ENCODE results near the gene PRAF2. TPM values are rescaled to one million over a fixed set of nuclear protein-coding genes. Genes with fewer than 3 reads are reported as not detected.

PRAF2 gene
- total RNA-seq, 3 donors from 2014 or later (not counting 1 experiment from before 2014, with no cell fraction given), result 18.1 to 24.8 (median 19.9) TPM

- H3K27ac ChIP-seq (ENCODE audit: low read length), result no peak overlapping the region
- no peaks in the 10 kb centered on the region for H3K36me3 Mint-ChIP-seq
- 96% methylated on average over 11 of the region's 13 CpGs for WGBS (ENCODE audit: insufficient coverage)
- H3K36me3 ChIP-seq (ENCODE audit: control insufficient read depth, insufficient read depth, low read length), result peaks cover 8% of the 10 kb centered on the region
- no peak overlapping the region for H3K27ac Mint-ChIP-seq
- no peaks in the 10 kb centered on the region for H3K9me3 Mint-ChIP-seq
- no peak for ATAC-seq
- no peak overlapping the region for H3K4me3 ChIP-seq (ENCODE audit: low read length)
- no peak for TF ChIP-seq CTCF (IDR thresholded peaks at IDR 0.05)
- no peaks in the 10 kb centered on the region for H3K9me3 ChIP-seq (ENCODE audit: control insufficient read depth, insufficient read depth, low read length)
- DNase-seq, result no peak
- no peak overlapping the region for H3K4me3 Mint-ChIP-seq
- H3K4me1 ChIP-seq (ENCODE audit: control insufficient read depth, insufficient read depth, low read length), result peaks cover 31% of the 10 kb centered on the region
- intact Hi-C loops (cut with micrococcal nuclease), result loop anchor here (2.0 kb wide), 1 partner anchor 25 kb away; no protein-coding TSS in a partner anchor
- no peaks in the 10 kb centered on the region for H3K27me3 Mint-ChIP-seq (ENCODE audit: low read depth in 2 of 2)
- no peaks in the 10 kb centered on the region for H3K27me3 ChIP-seq (ENCODE audit: control insufficient read depth, insufficient read depth, low read length)
- H3K4me1 Mint-ChIP-seq, result peaks cover 18 to 27% of the 10 kb centered on the region in 2 donors
These were observed 1.5 kb upstream of the PRAF2 start for GRCh38 chrX:49075347-49075746.

GRCh38 chrX:49072712-49073095, 1.1 kb downstream of the PRAF2 start:
- intact Hi-C loops (cut with micrococcal nuclease), result no loop called here
- WGBS (ENCODE audit: insufficient coverage), result 83% methylated on average over 10 of the region's 10 CpGs
- no peak overlapping the region for H3K4me3 ChIP-seq (ENCODE audit: low read length)

DNA sequence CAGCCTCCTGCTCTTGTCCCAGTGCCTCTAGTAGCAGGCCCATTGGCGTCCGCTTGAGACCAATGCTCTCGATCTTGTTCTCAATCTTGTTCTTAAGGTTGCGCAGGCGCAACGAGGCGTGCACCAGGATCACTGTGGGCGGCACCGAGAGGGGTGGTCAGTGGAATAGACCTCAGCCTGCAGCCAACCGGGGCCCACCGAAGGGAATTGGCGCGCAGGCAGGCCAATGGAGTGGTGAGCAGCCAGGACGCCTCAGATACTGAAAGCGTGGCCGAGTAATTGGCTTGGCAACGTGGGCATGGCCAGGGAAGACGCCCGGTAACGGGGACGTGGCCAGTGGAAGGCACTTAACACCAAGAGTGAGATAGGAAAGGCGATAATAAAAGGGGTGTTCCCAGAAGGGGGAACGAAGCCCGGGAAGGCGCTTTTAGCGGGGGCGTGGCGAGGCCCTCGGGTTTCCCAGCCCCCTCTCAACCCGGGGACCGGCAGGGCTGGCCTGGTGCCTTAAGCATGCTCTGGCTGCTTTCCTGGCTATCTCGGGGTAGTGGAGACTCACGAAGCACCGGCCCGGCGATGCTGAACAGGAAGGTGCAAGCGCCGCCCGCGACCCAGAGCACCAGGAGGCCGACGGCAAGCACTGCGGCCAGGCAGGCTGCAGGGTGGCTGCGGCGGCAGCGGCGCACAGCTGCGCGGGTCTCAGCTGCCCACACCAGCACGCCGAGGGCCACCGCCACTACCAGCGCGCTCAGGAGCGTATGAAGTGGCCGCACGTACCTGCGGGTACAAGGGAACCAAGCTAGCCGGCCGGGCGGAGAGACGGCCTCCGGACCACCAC, 1.7 kb downstream of the PRAF2 start:
- Histone ChIP-seq H3K4me3 (ENCODE audit: low read length) (no peak overlapping the region), H3K27ac (ENCODE audit: low read length) (no peak overlapping the region), H3K27me3 (ENCODE audit: control insufficient read depth, insufficient read depth, low read length) (no peaks in the 10 kb centered on the region), H3K4me1 (ENCODE audit: control insufficient read depth, insufficient read depth, low read length) (peaks cover 20% of the 10 kb centered on the region), H3K36me3 (ENCODE audit: control insufficient read depth, insufficient read depth, low read length) (peaks cover 6% of the 10 kb centered on the region), H3K9me3 (ENCODE audit: control insufficient read depth, insufficient read depth, low read length) (no peaks in the 10 kb centered on the region)
- ATAC-seq (no peak), DNase-seq (no peak)
- H3K4me3 Mint-ChIP-seq, result peak overlapping the region; percentile 25
- H3K36me3 Mint-ChIP-seq, result no peaks in the 10 kb centered on the region
- H3K27ac Mint-ChIP-seq, result peak overlapping the region in 1 of 2 donors; percentile 93
- peaks cover 11 to 13% of the 10 kb centered on the region in 2 donors for H3K4me1 Mint-ChIP-seq
- WGBS (ENCODE audit: insufficient coverage), result 90% methylated on average over 63 of the region's 63 CpGs
- intact Hi-C loops (cut with micrococcal nuclease), result no loop called here
- H3K9me3 Mint-ChIP-seq, result no peaks in the 10 kb centered on the region
- no peak for TF ChIP-seq CTCF (IDR thresholded peaks at IDR 0.05)
- no peaks in the 10 kb centered on the region for H3K27me3 Mint-ChIP-seq (ENCODE audit: low read depth in 2 of 2)

More at GRCh38 chrX:49072712-49073095, 1.1 kb downstream of the PRAF2 start:
- no peaks in the 10 kb centered on the region for H3K36me3 Mint-ChIP-seq
- no peak for DNase-seq
- H3K27ac ChIP-seq (ENCODE audit: low read length), result no peak overlapping the region
- no peaks in the 10 kb centered on the region for H3K9me3 Mint-ChIP-seq
- H3K27me3 ChIP-seq (ENCODE audit: control insufficient read depth, insufficient read depth, low read length), result no peaks in the 10 kb centered on the region
- H3K4me3 Mint-ChIP-seq, result peak overlapping the region; percentile 89
- H3K27ac Mint-ChIP-seq, result peak overlapping the region; percentile 88 to 93
- peaks cover 8% of the 10 kb centered on the region for H3K36me3 ChIP-seq (ENCODE audit: control insufficient read depth, insufficient read depth, low read length)
- no peak for TF ChIP-seq CTCF (IDR thresholded peaks at IDR 0.05)
- peaks cover 20% of the 10 kb centered on the region for H3K4me1 ChIP-seq (ENCODE audit: control insufficient read depth, insufficient read depth, low read length)
- ATAC-seq, result no peak
- peaks cover 11 to 13% of the 10 kb centered on the region in 2 donors for H3K4me1 Mint-ChIP-seq
- H3K27me3 Mint-ChIP-seq (ENCODE audit: low read depth in 2 of 2), result no peaks in the 10 kb centered on the region
- H3K9me3 ChIP-seq (ENCODE audit: control insufficient read depth, insufficient read depth, low read length), result no peaks in the 10 kb centered on the region

Data from natural killer cell (primary cell).